Measurements from ENCODE around the gene STAG1. TPM values are rescaled to one million over a fixed set of nuclear protein-coding genes. Genes with fewer than 3 reads are reported as not detected.

The STAG1 gene
- total and polyA plus RNA-seq, 2 experiments from 2014 or later = 9.0 to 21.9 TPM

- TF ChIP-seq, protein P1, sequence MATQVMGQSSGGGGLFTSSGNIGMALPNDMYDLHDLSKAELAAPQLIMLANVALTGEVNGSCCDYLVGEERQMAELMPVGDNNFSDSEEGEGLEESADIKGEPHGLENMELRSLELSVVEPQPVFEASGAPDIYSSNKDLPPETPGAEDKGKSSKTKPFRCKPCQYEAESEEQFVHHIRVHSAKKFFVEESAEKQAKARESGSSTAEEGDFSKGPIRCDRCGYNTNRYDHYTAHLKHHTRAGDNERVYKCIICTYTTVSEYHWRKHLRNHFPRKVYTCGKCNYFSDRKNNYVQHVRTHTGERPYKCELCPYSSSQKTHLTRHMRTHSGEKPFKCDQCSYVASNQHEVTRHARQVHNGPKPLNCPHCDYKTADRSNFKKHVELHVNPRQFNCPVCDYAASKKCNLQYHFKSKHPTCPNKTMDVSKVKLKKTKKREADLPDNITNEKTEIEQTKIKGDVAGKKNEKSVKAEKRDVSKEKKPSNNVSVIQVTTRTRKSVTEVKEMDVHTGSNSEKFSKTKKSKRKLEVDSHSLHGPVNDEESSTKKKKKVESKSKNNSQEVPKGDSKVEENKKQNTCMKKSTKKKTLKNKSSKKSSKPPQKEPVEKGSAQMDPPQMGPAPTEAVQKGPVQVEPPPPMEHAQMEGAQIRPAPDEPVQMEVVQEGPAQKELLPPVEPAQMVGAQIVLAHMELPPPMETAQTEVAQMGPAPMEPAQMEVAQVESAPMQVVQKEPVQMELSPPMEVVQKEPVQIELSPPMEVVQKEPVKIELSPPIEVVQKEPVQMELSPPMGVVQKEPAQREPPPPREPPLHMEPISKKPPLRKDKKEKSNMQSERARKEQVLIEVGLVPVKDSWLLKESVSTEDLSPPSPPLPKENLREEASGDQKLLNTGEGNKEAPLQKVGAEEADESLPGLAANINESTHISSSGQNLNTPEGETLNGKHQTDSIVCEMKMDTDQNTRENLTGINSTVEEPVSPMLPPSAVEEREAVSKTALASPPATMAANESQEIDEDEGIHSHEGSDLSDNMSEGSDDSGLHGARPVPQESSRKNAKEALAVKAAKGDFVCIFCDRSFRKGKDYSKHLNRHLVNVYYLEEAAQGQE (IDR thresholded peaks at IDR 0.05; ENCODE audit: unreplicated experiment) = no peak
These were observed 234.1 kb downstream of the STAG1 start (continued) for GRCh38 chr3:136518102-136518501.

- Histone ChIP-seq H4K20me1 (replicated peaks; ENCODE audit: insufficient read depth) (no peaks in the 10 kb centered on the region), H3K4me2 (no peak overlapping the region), H3K9me2 (ENCODE audit: insufficient read depth) (no peaks in the 10 kb centered on the region), H3K36me3 (ENCODE audit: insufficient read depth) (no peaks in the 10 kb centered on the region), H3K27me3 (ENCODE audit: insufficient read depth) (no peaks in the 10 kb centered on the region), H2AFZ (no peak overlapping the region), H3K4me1 (ENCODE audit: insufficient read depth) (no peaks in the 10 kb centered on the region), H3K4me3 (no peak overlapping the region), H3K27ac (ENCODE audit: low read depth) (no peak overlapping the region), H3F3A (replicated peaks; ENCODE audit: low read depth) (no peaks in the 10 kb centered on the region), H3K79me2 (replicated peaks; ENCODE audit: insufficient read depth) (0 out of 2 replicates have a peak, but pooled peaks cover 3% of the 10 kb centered on the region)
- no peak overlapping the region for H3K4me3 Mint-ChIP-seq
- ATAC-seq (no peak), DNase-seq (ENCODE audit: low spot score) (no peak)
- H3K27ac Mint-ChIP-seq = no peak overlapping the region
- no peaks in the 10 kb centered on the region for H3K9me3 Mint-ChIP-seq
- no peaks in the 10 kb centered on the region; the same call in 2 of the 3 replicates for H3K36me3 Mint-ChIP-seq (ENCODE audit: low read depth)
- no peak for TF ChIP-seq CTCF (conservative IDR thresholded peaks at IDR 0.05; ENCODE audit: low read depth in 2 of 2)
- no peak for TF ChIP-seq EZH2phosphoT487 (IDR thresholded peaks at IDR 0.05; ENCODE audit: unreplicated experiment)
- no peak for TF ChIP-seq STAT1 (IDR thresholded peaks at IDR 0.05; ENCODE audit: unreplicated experiment)
- no peak for TF ChIP-seq ZNF331 (CRISPR knock-in tag; IDR thresholded peaks at IDR 0.05; ENCODE audit: low read depth)
- TF ChIP-seq EZH2 (IDR thresholded peaks at IDR 0.05; ENCODE audit: low read depth, unreplicated experiment) = no peak
- TF ChIP-seq, protein P1 (IDR thresholded peaks at IDR 0.05; ENCODE audit: unreplicated experiment) = no peak
- TF ChIP-seq NANOG (IDR thresholded peaks at IDR 0.05; ENCODE audit: borderline replicate concordance) = no peak
- TF ChIP-seq, protein P2, sequence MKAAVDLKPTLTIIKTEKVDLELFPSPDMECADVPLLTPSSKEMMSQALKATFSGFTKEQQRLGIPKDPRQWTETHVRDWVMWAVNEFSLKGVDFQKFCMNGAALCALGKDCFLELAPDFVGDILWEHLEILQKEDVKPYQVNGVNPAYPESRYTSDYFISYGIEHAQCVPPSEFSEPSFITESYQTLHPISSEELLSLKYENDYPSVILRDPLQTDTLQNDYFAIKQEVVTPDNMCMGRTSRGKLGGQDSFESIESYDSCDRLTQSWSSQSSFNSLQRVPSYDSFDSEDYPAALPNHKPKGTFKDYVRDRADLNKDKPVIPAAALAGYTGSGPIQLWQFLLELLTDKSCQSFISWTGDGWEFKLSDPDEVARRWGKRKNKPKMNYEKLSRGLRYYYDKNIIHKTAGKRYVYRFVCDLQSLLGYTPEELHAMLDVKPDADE (IDR thresholded peaks at IDR 0.05) = no peak
- TF ChIP-seq JUNB (IDR thresholded peaks at IDR 0.05; ENCODE audit: unreplicated experiment) = no peak
- no peak for TF ChIP-seq CREB1 (CRISPR knock-in tag; IDR thresholded peaks at IDR 0.05; ENCODE audit: low read depth)
- no peak for TF ChIP-seq POLR2AphosphoS5 (IDR thresholded peaks at IDR 0.05; ENCODE audit: low read depth)
- TF ChIP-seq ZNF114 (CRISPR knock-in tag; IDR thresholded peaks at IDR 0.05) = no peak
- H3K27me3 Mint-ChIP-seq (ENCODE audit: insufficient read depth, low read depth, poor library complexity) = peaks cover 2% of the 10 kb centered on the region
- no peaks in the 10 kb centered on the region for H3K4me1 Mint-ChIP-seq
These were observed 235.5 kb downstream of the STAG1 start for GRCh38 chr3:136516656-136517055.
